Testis (tissue), 2 donors: ENCODE measurements around the gene SUPT7L.

Experiments
- CTCF ChIP-seq, 3 experiments: fragments of 450-650 bp in 2 of 3; fragments of 200-600 bp in 1 of 3; sonication (generic) in 1 of 3; IDR thresholded peaks; one replicate each; pipeline ENCODE4 v1.5.1; 2016 to 2019; ENCODE audit warnings: antibody characterized with exemption in 3 of 3, mild to moderate bottlenecking in 2 of 3, moderate library complexity in 1 of 3
- POLR2A ChIP-seq: fragments of 450-650 bp; IDR thresholded peaks from one replicate; pipeline ENCODE4 v1.6.1; 2017; ENCODE audit warnings: antibody characterized with exemption, mild to moderate bottlenecking, moderate library complexity

GRCh38 chr2:27712522-27712921 is 49.1 kb upstream of the SUPT7L start:
- no peak for TF ChIP-seq POLR2A
- no peak for TF ChIP-seq CTCF (IDR thresholded peaks at IDR 0.05)
